Stimulated activated naive B cell treated with anti-CD40 and anti-IgM and Interleukin-4, amounts not matched to agents 10 μg/mL and 1 μg/mL and 100 μg/mL, for 72 hours (primary cell): ENCODE results near the gene SUMO1.

Experiments
- ATAC-seq, 2 donors: fragments of 150-1000 bp; cut with Tn5 transposase; replicated peaks; 2 replicates each; pipeline ENCODE4 v1.10.0; 2021; ENCODE audit warnings: moderate library complexity in 1 of 2
- DNase-seq: peaks from one replicate; pipeline ENCODE4 v3.0.0; 2021
- H3K27ac Mint-ChIP-seq: one replicate; pipeline ENCODE4 v1.8.0; 2022; ENCODE audit warnings: mild to moderate bottlenecking, mixed read lengths
- H3K27me3 Mint-ChIP-seq, 2 donors: one replicate each; pipeline ENCODE4 v1.8.0; 2022; ENCODE audit warnings: mixed read lengths in 2 of 2
- H3K36me3 Mint-ChIP-seq, 2 donors: one replicate each; pipeline ENCODE4 v1.8.0; 2022; ENCODE audit warnings: mixed read lengths in 2 of 2, mild to moderate bottlenecking in 1 of 2
- H3K4me1 Mint-ChIP-seq, 2 donors: one replicate each; pipeline ENCODE4 v1.8.0; 2022; ENCODE audit warnings: mixed read lengths in 2 of 2, mild to moderate bottlenecking in 1 of 2
- H3K4me3 Mint-ChIP-seq, 2 donors: one replicate each; pipeline ENCODE4 v1.8.0; 2022; ENCODE audit warnings: mild to moderate bottlenecking in 2 of 2, mixed read lengths in 2 of 2, moderate library complexity in 1 of 2
- H3K9me3 Mint-ChIP-seq, 2 donors: one replicate each; pipeline ENCODE4 v1.8.0; 2022; ENCODE audit warnings: mixed read lengths in 2 of 2, mild to moderate bottlenecking in 1 of 2

Gene SUMO1

DNA sequence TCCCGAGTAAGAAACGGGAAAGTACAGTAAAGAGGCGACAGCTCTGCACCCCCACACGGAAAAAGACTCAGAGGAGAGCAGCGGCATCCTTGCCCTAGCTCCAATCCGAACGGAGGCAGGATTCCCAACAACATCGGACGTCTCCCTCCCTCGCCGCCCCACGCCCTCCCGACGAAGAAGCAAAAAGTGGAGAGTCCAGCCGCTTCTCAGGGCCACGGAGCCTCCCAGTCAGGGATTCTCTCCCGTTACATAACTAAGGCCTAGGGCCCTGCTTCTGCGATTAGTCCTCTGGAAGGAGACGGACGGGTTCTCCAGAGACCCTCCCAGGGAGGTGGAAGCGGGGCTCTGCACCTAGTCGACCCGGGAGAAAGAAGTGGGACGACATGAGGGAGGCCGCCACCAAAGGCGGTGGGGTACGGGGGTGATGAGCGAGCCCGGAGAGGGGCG is 587 bp downstream of the SUMO1 start:
- Mint-ChIP-seq H3K4me3 (peak overlapping the region; percentile 92 to 98), H3K27ac (peak overlapping the region; percentile 81), H3K9me3 (no peaks in the 10 kb centered on the region), H3K4me1 (peaks cover 8 to 29% of the 10 kb centered on the region in 2 donors), H3K27me3 (no peaks in the 10 kb centered on the region), H3K36me3 (no peaks in the 10 kb centered on the region)
- no peak for DNase-seq
- ATAC-seq = peak; percentile 47 to 54

DNA sequence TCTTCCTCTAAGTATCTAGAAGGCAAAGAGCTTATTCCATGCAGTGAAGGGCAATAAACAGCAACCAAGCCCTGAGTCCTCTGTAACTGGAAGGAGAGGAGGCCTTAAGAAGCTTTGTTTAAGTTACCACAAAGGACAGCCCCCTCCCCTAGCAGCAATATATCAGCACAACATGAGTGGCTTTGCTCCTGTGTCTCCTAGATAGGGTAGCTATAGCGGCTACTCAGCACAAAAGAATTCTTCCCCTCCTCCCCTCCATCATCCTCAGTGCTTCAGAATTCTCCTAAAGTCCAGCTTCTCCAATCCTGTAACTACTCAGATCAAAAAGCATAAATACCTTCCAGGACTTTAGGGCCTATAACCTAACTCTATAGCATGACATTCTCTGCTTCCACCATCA is 16.5 kb downstream of the SUMO1 start:
- no peak for ATAC-seq
- H3K4me3 Mint-ChIP-seq = no peak overlapping the region
- no peak overlapping the region for H3K27ac Mint-ChIP-seq
- no peaks in the 10 kb centered on the region for H3K9me3 Mint-ChIP-seq
- H3K36me3 Mint-ChIP-seq = peaks cover 25 to 48% of the 10 kb centered on the region in 2 donors
- peaks cover 15 to 25% of the 10 kb centered on the region in 2 donors for H3K4me1 Mint-ChIP-seq
- no peak for DNase-seq
- H3K27me3 Mint-ChIP-seq = no peaks in the 10 kb centered on the region

DNA sequence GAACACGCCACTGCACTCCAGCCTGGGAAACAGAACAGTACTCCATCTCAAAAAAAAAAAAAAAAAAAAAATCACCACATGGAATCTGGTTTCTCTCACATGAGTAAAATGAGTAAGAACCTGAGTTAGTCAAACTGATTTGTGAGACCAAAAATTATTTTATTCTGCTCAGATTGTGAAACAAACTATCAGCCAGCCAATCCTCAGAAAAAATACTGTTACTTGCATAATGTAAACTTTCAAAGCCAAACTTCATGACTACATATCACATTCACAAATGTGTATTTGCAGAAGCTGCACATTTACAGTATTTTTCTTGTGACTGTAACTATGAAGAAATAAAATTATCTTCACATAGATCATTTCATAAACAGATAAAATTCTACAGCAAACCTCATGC is 23.2 kb downstream of the SUMO1 start:
- Mint-ChIP-seq H3K36me3 (peaks cover 12 to 35% of the 10 kb centered on the region in 2 donors), H3K27me3 (no peaks in the 10 kb centered on the region), H3K4me1 (peaks cover 0 to 2% of the 10 kb centered on the region in 2 donors), H3K4me3 (no peak overlapping the region), H3K9me3 (no peaks in the 10 kb centered on the region), H3K27ac (no peak overlapping the region)
- ATAC-seq (no peak), DNase-seq (no peak)

DNA sequence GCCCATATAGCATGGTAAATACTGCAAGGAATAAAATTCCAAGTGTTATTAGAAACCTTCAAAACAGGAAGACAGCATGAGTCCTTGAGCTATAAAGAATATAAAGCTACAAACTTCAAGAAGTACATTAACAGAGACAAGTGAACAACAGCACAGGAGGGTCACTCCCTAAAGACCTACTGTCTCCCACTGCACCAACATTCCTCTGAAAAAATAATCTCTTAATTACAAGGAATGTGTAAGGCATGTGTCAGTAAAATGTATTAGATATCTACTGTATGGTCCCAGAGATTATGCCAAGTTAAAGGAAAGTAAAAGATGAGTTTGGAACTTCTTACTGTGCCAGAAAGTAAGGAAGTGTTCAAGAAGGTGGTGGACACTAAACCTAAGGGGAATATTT is 29.9 kb downstream of the SUMO1 start:
- Mint-ChIP-seq H3K36me3 (peaks cover 15 to 29% of the 10 kb centered on the region in 2 donors), H3K9me3 (no peaks in the 10 kb centered on the region), H3K4me1 (peaks cover 2 to 5% of the 10 kb centered on the region in 2 donors), H3K27me3 (no peaks in the 10 kb centered on the region), H3K27ac (no peak overlapping the region), H3K4me3 (no peak overlapping the region)
- DNase-seq (no peak), ATAC-seq (no peak)

DNA sequence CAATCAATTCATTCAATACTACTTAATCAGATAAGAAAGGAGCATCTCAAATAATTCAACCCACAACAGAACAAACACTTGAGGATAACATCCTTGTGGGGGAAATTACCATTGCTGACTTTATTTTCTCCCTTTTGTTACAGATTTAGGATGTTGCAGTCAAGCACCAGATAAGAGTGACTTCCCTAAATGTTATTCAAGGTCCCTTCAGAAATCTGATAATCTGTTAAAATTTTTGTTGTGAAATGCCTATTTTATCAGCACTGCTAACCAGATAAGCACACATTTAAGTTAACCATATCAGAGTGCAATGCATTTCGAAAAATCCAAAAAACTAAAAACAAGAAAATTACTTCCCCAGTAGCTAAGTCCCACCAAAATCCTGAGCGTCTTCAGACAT is 33.5 kb downstream of the SUMO1 start:
- H3K27me3 Mint-ChIP-seq = no peaks in the 10 kb centered on the region
- H3K4me1 Mint-ChIP-seq = peaks cover 2 to 10% of the 10 kb centered on the region in 2 donors
- DNase-seq (no peak), ATAC-seq (no peak)
- H3K9me3 Mint-ChIP-seq = no peaks in the 10 kb centered on the region
- no peak overlapping the region for H3K27ac Mint-ChIP-seq
- H3K36me3 Mint-ChIP-seq = peaks cover 14 to 36% of the 10 kb centered on the region in 2 donors
- no peak overlapping the region for H3K4me3 Mint-ChIP-seq

DNA sequence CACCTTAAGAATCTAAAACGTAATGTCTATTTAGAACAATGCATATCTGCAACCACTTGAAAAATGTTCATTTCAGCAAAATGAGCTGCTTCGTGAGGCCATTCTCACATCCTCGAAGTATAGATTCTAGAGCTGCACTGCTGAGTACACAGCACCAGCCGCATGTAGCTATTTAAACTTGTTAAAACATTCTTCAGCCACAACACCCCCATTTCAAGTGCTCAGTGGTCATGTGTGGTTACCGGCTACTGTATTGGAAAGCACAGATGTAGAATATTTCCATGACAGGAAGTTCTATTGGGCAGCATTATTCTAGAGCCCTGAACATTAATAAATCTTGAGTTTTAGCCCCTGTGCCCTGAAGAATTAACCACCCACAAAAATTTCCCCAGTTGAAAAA is 35.0 kb downstream of the SUMO1 start:
- Mint-ChIP-seq H3K36me3 (peaks cover 12 to 32% of the 10 kb centered on the region in 2 donors), H3K27me3 (no peaks in the 10 kb centered on the region), H3K9me3 (no peaks in the 10 kb centered on the region), H3K4me3 (no peak overlapping the region), H3K27ac (no peak overlapping the region), H3K4me1 (peaks cover 0 to 10% of the 10 kb centered on the region in 2 donors)
- ATAC-seq (no peak), DNase-seq (no peak)

DNA sequence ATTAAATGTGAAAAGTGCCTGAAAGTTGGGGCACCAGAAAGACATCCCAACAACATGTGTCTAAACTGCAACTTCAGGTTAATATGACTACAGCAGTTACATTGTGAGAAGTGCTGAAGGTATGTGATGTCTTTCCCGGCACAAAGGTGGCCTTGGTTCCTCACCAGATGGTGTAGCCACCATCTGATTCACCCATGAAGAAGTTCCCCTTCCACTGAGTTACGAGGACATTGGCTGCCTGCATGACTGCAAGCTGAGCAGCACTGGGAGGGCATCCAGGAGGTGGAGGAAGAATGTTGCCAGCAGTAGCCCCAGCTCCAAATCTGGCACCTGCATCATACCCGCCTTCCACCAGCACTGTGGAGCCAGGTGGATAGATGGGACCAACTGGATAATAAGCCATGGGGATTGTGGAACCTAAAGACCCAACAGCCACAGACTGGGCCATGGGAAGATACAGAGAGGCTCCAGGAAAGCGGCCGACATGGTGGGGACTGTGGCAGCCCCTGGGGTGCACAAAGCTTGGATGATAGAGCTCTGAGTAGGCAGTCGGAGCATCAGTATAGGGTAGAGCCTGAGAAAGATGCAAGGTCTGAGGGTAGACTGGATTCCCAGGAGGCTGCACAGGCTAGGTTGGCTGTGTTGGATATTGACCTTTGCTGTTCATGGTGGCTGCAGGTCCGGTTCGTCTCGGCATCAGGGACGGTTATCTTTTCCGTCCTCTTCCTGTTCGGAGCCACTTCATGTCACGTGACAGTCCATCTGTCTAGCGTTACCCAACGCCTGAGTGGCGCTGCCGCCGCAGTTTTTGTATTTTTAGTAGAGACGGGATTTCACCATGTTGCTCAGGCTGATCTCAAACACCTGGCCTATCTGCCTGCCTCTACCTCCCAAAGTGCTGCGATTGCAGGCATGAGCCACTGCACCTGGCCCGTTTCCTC is 36.9 kb downstream of the SUMO1 start:
- Mint-ChIP-seq H3K9me3 (no peaks in the 10 kb centered on the region), H3K36me3 (peaks cover 6 to 23% of the 10 kb centered on the region in 2 donors), H3K4me1 (peaks cover 0 to 4% of the 10 kb centered on the region in 2 donors), H3K27me3 (peaks cover 4 to 5% of the 10 kb centered on the region in 2 donors), H3K27ac (no peak overlapping the region), H3K4me3 (no peak overlapping the region)
- no peak for ATAC-seq
- no peak for DNase-seq

DNA sequence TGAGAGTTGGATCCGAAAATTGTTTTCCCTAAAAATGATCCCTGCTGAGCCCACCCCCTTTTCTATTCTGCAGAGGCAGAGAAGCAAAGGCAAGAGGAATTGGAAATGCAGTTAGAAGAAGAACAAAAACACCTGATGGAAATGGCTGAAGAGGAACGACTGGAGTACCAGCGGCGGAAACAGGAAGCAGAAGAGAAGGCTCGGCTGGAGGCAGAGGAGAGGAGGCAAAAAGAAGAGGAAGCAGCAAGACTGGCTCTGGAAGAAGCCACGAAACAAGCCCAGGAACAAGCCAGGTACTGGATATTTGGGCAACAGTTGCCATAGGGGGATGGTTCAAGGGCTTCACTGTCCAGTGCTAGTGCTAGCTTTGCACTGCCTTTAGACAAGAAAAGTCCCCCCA is 41.7 kb downstream of the SUMO1 start:
- no peak overlapping the region for H3K4me3 Mint-ChIP-seq
- H3K4me1 Mint-ChIP-seq = peaks cover 0 to 4% of the 10 kb centered on the region in 2 donors
- H3K27ac Mint-ChIP-seq = no peak overlapping the region
- H3K9me3 Mint-ChIP-seq = no peaks in the 10 kb centered on the region
- H3K36me3 Mint-ChIP-seq = peaks cover 3 to 11% of the 10 kb centered on the region in 2 donors
- ATAC-seq = no peak
- H3K27me3 Mint-ChIP-seq = peaks cover 5 to 6% of the 10 kb centered on the region in 2 donors
- no peak for DNase-seq

DNA sequence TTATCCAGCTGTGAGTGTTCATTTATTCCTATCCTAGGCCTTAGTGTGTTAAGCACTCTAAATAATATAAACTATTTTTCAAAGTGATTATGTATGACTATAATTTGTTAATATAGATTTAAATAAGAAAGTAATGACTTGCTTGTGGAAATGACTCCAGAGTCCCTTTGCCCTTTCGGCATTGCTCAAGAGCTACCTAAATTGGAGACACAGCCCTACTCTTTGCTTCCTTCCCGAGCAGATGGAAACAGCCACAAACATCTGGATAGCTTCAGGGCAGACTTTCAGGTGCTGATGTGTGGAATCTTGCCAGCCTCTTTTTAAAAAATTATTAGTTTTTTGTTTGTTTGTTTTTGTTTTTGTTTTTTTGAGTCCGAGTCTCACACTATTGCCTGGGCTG is 44.0 kb downstream of the SUMO1 start:
- peaks cover 5 to 6% of the 10 kb centered on the region in 2 donors for H3K27me3 Mint-ChIP-seq
- DNase-seq = no peak
- peaks cover 0 to 1% of the 10 kb centered on the region in 2 donors for H3K36me3 Mint-ChIP-seq
- no peaks in the 10 kb centered on the region for H3K9me3 Mint-ChIP-seq
- no peak for ATAC-seq
- H3K27ac Mint-ChIP-seq = no peak overlapping the region
- no peak overlapping the region for H3K4me3 Mint-ChIP-seq
- H3K4me1 Mint-ChIP-seq = no peaks in the 10 kb centered on the region

DNA sequence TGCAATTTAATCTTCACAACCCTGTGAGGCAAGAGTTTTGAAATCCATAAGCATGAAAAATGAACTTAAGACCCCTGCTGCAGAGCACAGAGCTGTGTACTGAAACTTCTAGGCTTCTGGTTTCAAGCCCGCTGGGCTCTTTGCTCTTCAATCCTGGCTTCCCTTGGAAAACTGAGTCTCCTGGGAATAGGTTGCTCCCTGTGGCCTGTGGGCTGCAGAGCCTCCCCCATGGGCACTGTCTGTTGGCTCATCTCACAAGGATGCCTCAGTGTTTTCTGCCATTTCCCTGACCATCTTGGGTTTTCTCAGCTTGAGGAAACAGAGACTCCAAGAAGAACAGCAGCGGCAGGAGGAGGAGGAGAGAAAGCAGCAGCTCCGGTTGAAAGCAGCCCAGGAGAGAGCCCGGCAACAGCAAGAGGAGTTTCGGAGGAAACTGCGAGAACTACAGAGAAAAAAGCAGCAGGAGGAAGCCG is 44.5 kb downstream of the SUMO1 start:
- peaks cover 0 to 1% of the 10 kb centered on the region in 2 donors for H3K36me3 Mint-ChIP-seq
- no peaks in the 10 kb centered on the region for H3K9me3 Mint-ChIP-seq
- DNase-seq = no peak
- H3K27ac Mint-ChIP-seq = no peak overlapping the region
- no peak for ATAC-seq
- H3K4me3 Mint-ChIP-seq = no peak overlapping the region
- peaks cover 5 to 6% of the 10 kb centered on the region in 2 donors for H3K27me3 Mint-ChIP-seq
- no peaks in the 10 kb centered on the region for H3K4me1 Mint-ChIP-seq

DNA sequence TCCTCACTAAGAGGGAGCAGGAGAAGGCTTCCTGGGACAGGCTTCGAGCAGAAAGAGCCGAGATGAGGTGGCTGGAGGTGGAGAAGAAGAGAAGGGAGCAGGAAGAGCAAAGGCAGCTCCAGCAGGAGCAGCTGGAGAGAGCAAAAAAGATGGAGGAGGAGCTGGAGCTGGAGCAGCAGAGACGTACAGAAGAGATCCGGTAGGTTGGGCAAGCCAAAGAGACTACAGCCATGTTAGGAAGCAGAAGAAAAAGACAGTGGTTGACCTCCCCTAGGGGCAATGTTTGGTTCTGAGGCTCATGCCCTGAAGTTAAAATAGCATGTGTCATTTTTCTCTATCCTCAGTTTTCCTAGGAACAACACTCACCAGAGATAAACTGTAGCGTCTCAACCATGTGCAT is 45.1 kb downstream of the SUMO1 start:
- Mint-ChIP-seq H3K27me3 (peaks cover 5 to 6% of the 10 kb centered on the region in 2 donors), H3K36me3 (peaks cover 0 to 1% of the 10 kb centered on the region in 2 donors), H3K9me3 (no peaks in the 10 kb centered on the region), H3K4me3 (no peak overlapping the region), H3K4me1 (no peaks in the 10 kb centered on the region), H3K27ac (no peak overlapping the region)
- DNase-seq = no peak
- no peak for ATAC-seq

DNA sequence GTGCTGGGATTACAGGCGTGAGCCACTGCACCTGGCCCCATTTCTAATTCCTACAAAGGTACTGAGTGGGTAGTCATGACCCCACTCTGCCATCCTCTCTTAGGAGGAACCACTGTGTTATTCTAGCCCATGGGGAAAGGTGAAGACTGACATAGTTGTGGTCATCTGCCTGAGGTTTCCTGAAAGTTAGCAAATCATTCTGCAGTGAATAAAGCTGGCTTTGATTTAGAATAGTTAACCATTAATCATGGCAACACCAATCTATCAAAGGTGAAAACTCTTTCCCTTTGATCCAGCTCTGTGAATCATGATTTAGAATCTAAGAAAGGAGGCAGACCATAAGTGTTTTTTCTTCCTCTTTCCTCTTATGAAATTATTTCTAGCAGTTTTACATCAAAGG is 50.8 kb downstream of the SUMO1 start:
- no peak for ATAC-seq
- no peaks in the 10 kb centered on the region for H3K4me1 Mint-ChIP-seq
- DNase-seq = no peak
- H3K4me3 Mint-ChIP-seq = no peak overlapping the region
- H3K9me3 Mint-ChIP-seq = no peaks in the 10 kb centered on the region
- H3K27ac Mint-ChIP-seq = no peak overlapping the region
- H3K36me3 Mint-ChIP-seq = no peaks in the 10 kb centered on the region
- peaks cover 6 to 12% of the 10 kb centered on the region in 2 donors for H3K27me3 Mint-ChIP-seq

DNA sequence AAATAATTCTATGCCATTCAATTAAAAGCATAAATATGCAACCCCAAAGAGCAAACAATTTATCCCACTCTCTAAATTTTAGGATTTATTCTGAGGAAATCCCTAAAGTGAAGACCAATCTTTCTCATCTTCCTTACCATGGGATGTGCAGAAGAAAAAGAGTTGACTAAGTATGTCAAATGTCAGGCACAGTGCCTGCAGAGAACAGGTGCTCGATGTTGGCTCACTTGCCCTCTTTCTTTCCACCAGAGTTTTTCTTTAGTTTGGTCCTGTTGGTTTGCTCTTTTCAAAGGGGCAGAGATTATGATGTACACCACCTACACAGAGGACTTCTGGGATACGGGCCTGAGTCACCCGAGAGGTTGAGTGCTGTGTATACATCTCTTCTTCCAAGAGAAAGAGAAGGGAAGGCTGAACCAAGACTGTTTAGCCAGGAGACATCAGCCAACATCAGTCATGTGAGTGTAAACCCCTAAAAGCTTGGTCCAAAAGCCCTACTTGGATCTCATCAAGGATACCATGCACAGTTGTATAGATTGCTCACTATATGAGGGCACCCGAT is 51.7 kb downstream of the SUMO1 start:
- Mint-ChIP-seq H3K9me3 (no peaks in the 10 kb centered on the region), H3K4me3 (no peak overlapping the region), H3K4me1 (no peaks in the 10 kb centered on the region), H3K27me3 (peaks cover 6 to 12% of the 10 kb centered on the region in 2 donors), H3K27ac (no peak overlapping the region), H3K36me3 (no peaks in the 10 kb centered on the region)
- DNase-seq (no peak), ATAC-seq (no peak)

DNA sequence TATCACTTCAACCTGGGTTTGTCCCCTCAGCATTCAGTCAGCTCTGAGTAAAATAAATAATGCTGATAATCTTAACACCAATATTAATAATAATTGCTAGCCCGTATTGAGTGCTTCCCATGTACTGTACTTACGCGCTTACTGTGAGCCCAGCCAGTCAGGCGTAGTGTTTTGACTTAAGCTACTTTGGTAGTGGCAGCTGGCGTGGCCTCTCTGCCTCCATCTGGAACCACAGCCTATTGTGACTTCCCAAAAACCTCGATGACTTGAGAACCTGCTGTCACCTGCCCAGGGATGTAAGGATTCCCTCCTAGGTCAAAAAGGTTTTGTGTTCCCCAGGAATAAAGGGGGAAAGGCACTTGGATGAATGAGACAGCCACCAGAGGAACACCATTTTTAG is 53.2 kb downstream of the SUMO1 start:
- H3K27ac Mint-ChIP-seq = no peak overlapping the region
- no peaks in the 10 kb centered on the region for H3K9me3 Mint-ChIP-seq
- no peak for DNase-seq
- no peaks in the 10 kb centered on the region for H3K36me3 Mint-ChIP-seq
- no peaks in the 10 kb centered on the region for H3K4me1 Mint-ChIP-seq
- no peak for ATAC-seq
- H3K4me3 Mint-ChIP-seq = no peak overlapping the region
- peaks cover 6 to 12% of the 10 kb centered on the region in 2 donors for H3K27me3 Mint-ChIP-seq

DNA sequence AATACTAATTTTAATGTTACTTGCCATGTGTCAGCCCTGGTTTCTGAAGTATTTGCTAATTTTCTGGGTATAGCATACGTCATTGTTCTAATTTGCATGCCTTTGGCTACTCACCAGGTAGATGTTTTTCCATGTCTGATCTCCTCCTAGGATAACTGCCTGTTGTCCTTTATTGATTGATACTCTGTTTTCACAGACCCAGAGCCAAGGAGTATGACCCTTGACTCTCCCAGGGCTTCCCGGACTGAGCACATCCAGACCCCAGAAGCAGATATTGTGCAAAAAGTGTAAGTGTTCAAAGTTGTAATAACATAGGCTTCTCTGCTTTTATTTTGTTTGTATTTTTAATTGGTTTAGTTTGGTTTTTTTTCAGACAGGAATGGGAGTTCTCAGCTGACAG is 53.8 kb downstream of the SUMO1 start:
- Mint-ChIP-seq H3K4me3 (no peak overlapping the region), H3K27me3 (peaks cover 6 to 12% of the 10 kb centered on the region in 2 donors), H3K4me1 (no peaks in the 10 kb centered on the region), H3K36me3 (no peaks in the 10 kb centered on the region), H3K27ac (no peak overlapping the region), H3K9me3 (no peaks in the 10 kb centered on the region)
- DNase-seq = no peak
- ATAC-seq = no peak
